Natural killer cell (primary cell): ENCODE data around the gene ZNF76. TPM values are rescaled to one million over a fixed set of nuclear protein-coding genes. Genes with fewer than 3 reads are reported as not detected.
"Not testable (repeated sequence)": the region's sequence is repeated elsewhere in the genome, so short reads cannot be mapped to it uniquely, and the experiment has no call there.

Source experiments
- ATAC-seq, 3 donors: fragments of 150-1000 bp in 2 of 3; fragments of 200-7000 bp in 1 of 3; cut with Tn5 transposase; 1 replicate in 1 of 3; 2 replicates in 2 of 3; pipeline ENCODE4 v1.10.0; 2021; ENCODE audit warnings: mild to moderate bottlenecking in 2 of 3, moderate library complexity in 2 of 3
- DNase-seq, 2 donors: peaks; one replicate each; pipeline versions ENCODE4 v3.0.0 to v3.0.0-alpha.2; 2013 to 2021; ENCODE audit warnings: mixed read lengths in 1 of 2
- H3K27ac ChIP-seq: one replicate; pipeline ENCODE4 v1.5.1; 2013; ENCODE audit warnings: mild to moderate bottlenecking, low read length
- H3K27me3 ChIP-seq: one replicate; pipeline ENCODE4 v1.6.1; 2013; ENCODE audit warnings: low read length; ENCODE audit not compliant: control insufficient read depth, insufficient read depth
- H3K36me3 ChIP-seq: one replicate; pipeline ENCODE4 v1.6.1; 2013; ENCODE audit warnings: low read length; ENCODE audit not compliant: control insufficient read depth, insufficient read depth
- H3K4me1 ChIP-seq: one replicate; pipeline ENCODE4 v1.6.1; 2013; ENCODE audit warnings: low read length; ENCODE audit not compliant: control insufficient read depth, insufficient read depth
- H3K4me3 ChIP-seq: one replicate; pipeline ENCODE4 v1.5.1; 2013; ENCODE audit warnings: low read length
- H3K9me3 ChIP-seq: one replicate; pipeline ENCODE4 v1.6.1; 2013; ENCODE audit warnings: low read length; ENCODE audit not compliant: control insufficient read depth, insufficient read depth
- H3K27ac Mint-ChIP-seq, 2 donors: one replicate each; pipeline ENCODE4 v1.8.0; 2022; ENCODE audit warnings: mild to moderate bottlenecking in 2 of 2, mixed read lengths in 2 of 2, moderate library complexity in 1 of 2
- H3K27me3 Mint-ChIP-seq, 2 donors: one replicate each; pipeline ENCODE4 v1.8.0; 2022; ENCODE audit warnings: low read depth in 2 of 2, mixed read lengths in 2 of 2
- H3K36me3 Mint-ChIP-seq: one replicate; pipeline ENCODE4 v1.8.0; 2022; ENCODE audit warnings: mixed read lengths
- H3K4me1 Mint-ChIP-seq, 2 donors: one replicate each; pipeline ENCODE4 v1.8.0; 2022; ENCODE audit warnings: mixed read lengths in 2 of 2
- H3K4me3 Mint-ChIP-seq: one replicate; pipeline ENCODE4 v1.8.0; 2022; ENCODE audit warnings: mild to moderate bottlenecking, moderate library complexity, mixed read lengths
- H3K9me3 Mint-ChIP-seq, 2 donors: one replicate each; pipeline ENCODE4 v1.8.0; 2022; ENCODE audit warnings: mixed read lengths in 2 of 2
- WGBS: methylation state at CpG from one replicate; pipeline ENCODE4 v1.1.7; 2013; ENCODE audit warnings: missing lambda C conversion rate; ENCODE audit not compliant: insufficient coverage; 5-methylcytosine and 5-hydroxymethylcytosine counted together
- intact Hi-C: fragments of 100-400 bp; cut with micrococcal nuclease; formaldehyde crosslinking; loops from one replicate; pipeline ENCODE4 v1.14.2; 2022
- total RNA-seq, 4 donors: library from RNA; stranded (reverse); fragments of 120-200 nt in 1 of 4; gene quantifications; one replicate each; pipeline versions ENCODE4 v1.2.3 to v1.2.4, GENCODE V29; 2013 to 2022
- TF ChIP-seq, protein P1 (sequence below): fragments of 200-600 bp; IDR thresholded peaks from one replicate; pipeline ENCODE4 v1.8.0; 2022; ENCODE audit warnings: antibody characterized with exemption

ZNF76 gene
- total RNA-seq, 3 donors from 2014 or later (not counting 1 experiment from before 2014, with no cell fraction given) = 62.7 to 81.6 (median 64.6) TPM

DNA sequence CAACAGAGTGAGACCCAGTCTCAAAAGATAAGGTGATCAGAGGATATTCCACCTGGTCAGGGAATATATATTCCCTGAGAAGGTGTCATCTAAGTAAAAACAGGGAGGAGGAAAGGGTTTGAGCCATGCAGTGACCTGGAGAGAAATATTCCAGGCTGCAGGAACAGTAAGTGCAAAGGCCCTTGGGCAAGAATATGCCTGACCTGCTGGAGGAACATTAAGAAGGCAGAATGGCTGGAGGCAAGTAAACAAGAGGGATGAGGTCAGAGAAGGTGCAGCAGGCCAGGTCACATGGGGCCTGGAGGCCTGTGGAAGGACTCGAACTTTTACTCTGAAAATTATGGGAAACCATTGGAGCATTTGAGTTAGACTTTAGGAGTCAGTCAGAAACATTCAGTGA, 44.8 kb downstream of the ZNF76 start:
- Histone ChIP-seq H3K9me3 (no peaks in the 10 kb centered on the region), H3K27ac (peak overlapping the region; percentile 97), H3K36me3 (peaks cover 17% of the 10 kb centered on the region), H3K4me3 (no peak overlapping the region), H3K4me1 (peaks cover 75% of the 10 kb centered on the region), H3K27me3 (no peaks in the 10 kb centered on the region)
- ATAC-seq (no peak), DNase-seq (no peak)
- Mint-ChIP-seq H3K4me3 (peak overlapping the region; percentile 89), H3K36me3 (peaks cover 8% of the 10 kb centered on the region), H3K9me3 (no peaks in the 10 kb centered on the region), H3K27ac (peak overlapping the region; percentile 97 to 98), H3K4me1 (peaks cover 65 to 78% of the 10 kb centered on the region in 2 donors), H3K27me3 (no peaks in the 10 kb centered on the region)
- TF ChIP-seq, protein P1, sequence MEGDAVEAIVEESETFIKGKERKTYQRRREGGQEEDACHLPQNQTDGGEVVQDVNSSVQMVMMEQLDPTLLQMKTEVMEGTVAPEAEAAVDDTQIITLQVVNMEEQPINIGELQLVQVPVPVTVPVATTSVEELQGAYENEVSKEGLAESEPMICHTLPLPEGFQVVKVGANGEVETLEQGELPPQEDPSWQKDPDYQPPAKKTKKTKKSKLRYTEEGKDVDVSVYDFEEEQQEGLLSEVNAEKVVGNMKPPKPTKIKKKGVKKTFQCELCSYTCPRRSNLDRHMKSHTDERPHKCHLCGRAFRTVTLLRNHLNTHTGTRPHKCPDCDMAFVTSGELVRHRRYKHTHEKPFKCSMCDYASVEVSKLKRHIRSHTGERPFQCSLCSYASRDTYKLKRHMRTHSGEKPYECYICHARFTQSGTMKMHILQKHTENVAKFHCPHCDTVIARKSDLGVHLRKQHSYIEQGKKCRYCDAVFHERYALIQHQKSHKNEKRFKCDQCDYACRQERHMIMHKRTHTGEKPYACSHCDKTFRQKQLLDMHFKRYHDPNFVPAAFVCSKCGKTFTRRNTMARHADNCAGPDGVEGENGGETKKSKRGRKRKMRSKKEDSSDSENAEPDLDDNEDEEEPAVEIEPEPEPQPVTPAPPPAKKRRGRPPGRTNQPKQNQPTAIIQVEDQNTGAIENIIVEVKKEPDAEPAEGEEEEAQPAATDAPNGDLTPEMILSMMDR = no peak
- WGBS = 77% methylated on average over 1 of the region's 1 CpG
- intact Hi-C loops = no loop called here

DNA sequence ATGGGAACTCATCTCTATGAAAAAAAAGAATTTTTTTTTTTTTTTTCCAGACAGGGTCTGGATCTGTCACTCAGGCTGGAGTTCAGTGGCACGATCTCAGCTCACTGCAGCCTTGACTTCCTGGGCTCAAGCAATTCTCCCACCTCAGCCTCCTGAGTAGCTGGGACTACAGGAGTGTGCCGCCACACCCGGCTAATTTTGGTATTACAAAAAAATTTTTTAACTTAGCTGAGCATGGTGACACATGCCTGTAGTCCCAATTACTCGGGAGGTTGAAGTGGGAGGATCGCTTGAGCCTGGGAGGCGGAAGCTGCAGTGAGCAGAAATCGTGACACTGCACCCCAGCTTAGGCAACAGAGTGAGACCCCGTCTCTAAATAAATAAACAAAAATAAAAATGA, 45.6 kb downstream of the ZNF76 start:
- TF ChIP-seq, protein P1 = no peak
- Mint-ChIP-seq H3K4me1 (peaks cover 65 to 78% of the 10 kb centered on the region in 2 donors), H3K27ac (peak overlapping the region; percentile 40 to 98), H3K9me3 (no peaks in the 10 kb centered on the region), H3K36me3 (peaks cover 8% of the 10 kb centered on the region), H3K27me3 (no peaks in the 10 kb centered on the region), H3K4me3 (no peak overlapping the region)
- Histone ChIP-seq H3K4me3 (no peak overlapping the region), H3K36me3 (peaks cover 24% of the 10 kb centered on the region), H3K27me3 (no peaks in the 10 kb centered on the region), H3K4me1 (peaks cover 75% of the 10 kb centered on the region), H3K9me3 (no peaks in the 10 kb centered on the region), H3K27ac (peak overlapping the region; percentile 97)
- peak in 1 of 2 donors; percentile 73 for DNase-seq
- ATAC-seq = no peak
- WGBS = 84% methylated on average over 6 of the region's 8 CpGs
- intact Hi-C loops = no loop called here

DNA sequence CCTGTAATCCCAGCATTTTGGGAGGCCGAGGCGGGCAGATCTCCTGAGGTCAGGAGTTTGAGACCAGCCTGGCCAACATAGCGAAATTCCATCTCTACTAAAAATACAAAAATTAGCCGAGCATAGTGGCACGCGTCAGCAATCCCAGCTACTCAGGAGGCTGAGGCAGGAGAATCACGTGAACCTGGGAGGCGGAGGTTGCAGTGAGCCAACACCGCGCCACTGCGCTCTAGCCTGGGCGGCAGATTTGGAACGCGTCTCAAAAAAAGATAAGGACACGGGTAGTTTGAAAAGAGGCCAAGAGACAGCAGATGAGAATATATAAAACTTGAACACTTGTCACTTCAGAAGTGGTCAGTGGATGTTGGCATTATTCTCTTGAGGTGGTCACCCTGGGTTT, 47.6 kb downstream of the ZNF76 start:
- Mint-ChIP-seq H3K4me1 (peaks cover 75 to 79% of the 10 kb centered on the region in 2 donors), H3K27ac (peak overlapping the region; percentile 92 to 96)
- H3K36me3 Mint-ChIP-seq, ATAC-seq, H3K27me3 Mint-ChIP-seq, DNase-seq, H3K27ac ChIP-seq, H3K9me3 Mint-ChIP-seq, H3K4me3 Mint-ChIP-seq, H3K27me3 ChIP-seq, intact Hi-C loops, H3K9me3 ChIP-seq, H3K4me3 ChIP-seq: not testable (repeated sequence)
- 93% methylated on average over 15 of the region's 15 CpGs for WGBS
- Histone ChIP-seq H3K4me1 (peaks cover 75% of the 10 kb centered on the region), H3K36me3 (peaks cover 31% of the 10 kb centered on the region)

DNA sequence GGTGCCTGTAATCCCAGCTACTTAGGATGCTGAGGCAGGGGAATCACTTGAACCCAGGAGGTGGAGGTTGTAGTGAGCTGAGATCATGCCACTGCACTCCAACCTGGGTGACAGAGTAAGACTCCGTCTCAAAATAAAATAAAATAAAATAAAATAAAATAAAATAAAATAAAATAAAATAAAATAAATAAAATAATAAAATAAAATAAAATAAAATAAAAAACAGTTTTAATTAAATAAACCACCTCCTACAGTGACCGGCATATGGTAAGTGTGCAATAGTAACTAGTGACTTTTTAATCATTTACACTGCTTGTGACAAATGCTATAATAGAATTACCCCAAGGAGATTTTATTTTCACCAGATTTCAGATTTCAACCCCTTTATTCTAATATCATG, 49.0 kb downstream of the ZNF76 start:
- peaks cover 76 to 79% of the 10 kb centered on the region in 2 donors for H3K4me1 Mint-ChIP-seq
- H3K4me3 ChIP-seq, H3K36me3 Mint-ChIP-seq, H3K4me3 Mint-ChIP-seq, intact Hi-C loops, H3K27me3 Mint-ChIP-seq, ATAC-seq, H3K9me3 Mint-ChIP-seq, H3K9me3 ChIP-seq, DNase-seq, H3K27me3 ChIP-seq, H3K27ac ChIP-seq: not testable (repeated sequence)
- Histone ChIP-seq H3K4me1 (peaks cover 68% of the 10 kb centered on the region), H3K36me3 (peaks cover 41% of the 10 kb centered on the region)
- H3K27ac Mint-ChIP-seq = peak overlapping the region; percentile 92 to 96
- WGBS = no CpG with 5 or more reads among the region's 2 CpGs
